ENCODE data around the gene TAS2R20. TPM values are rescaled to one million over a fixed set of nuclear protein-coding genes. Genes with fewer than 3 reads are reported as not detected.

The TAS2R20 gene
- total and polyA plus RNA-seq, 2 of the 8 experiments (the other 6 are each of a cell fraction or from before 2014, with no cell fraction given) = 0.57 to 0.71 TPM

GRCh38 chr12:10968765-10969456 lies 29.2 kb downstream of the TAS2R20 start:
- no peak overlapping the region for H4K91ac ChIP-seq (replicated peaks; ENCODE audit: insufficient read length, low read length)
- no peak overlapping the region for H2BK20ac ChIP-seq (ENCODE audit: low read length)
- H4K5ac ChIP-seq (ENCODE audit: insufficient read length, low read depth, low read length) = no peak overlapping the region
- no peaks in the 10 kb centered on the region for H4K20me1 ChIP-seq (replicated peaks in 1 of 2; ENCODE audit: control insufficient read depth in 1 of 2, insufficient read depth in 2 of 2, low read length in 2 of 2)
- no peaks in the 10 kb centered on the region for H3K27me3 ChIP-seq (replicated peaks in 1 of 4; ENCODE audit: control insufficient read depth in 3 of 4, extremely low read depth in 1 of 4, insufficient read depth in 3 of 4, low read length in 3 of 4)
- H3K36me3 ChIP-seq (ENCODE audit: control insufficient read depth in 2 of 4, insufficient read depth in 4 of 4, low read length in 3 of 4) = no peaks in the 10 kb centered on the region
- H2BK15ac ChIP-seq (ENCODE audit: low read length) = no peak overlapping the region
- H3K4ac ChIP-seq (replicated peaks; ENCODE audit: insufficient read length, low read depth, low read length) = no peak overlapping the region
- 89% methylated on average over 15 of the region's 15 CpGs; no CpG with 5 or more reads in 1 of the 2 experiments for WGBS, 2 experiments (ENCODE audit: extremely low coverage in 1 of 2, insufficient coverage in 1 of 2, insufficient read length in 1 of 2, insufficient replicate concordance in 2 of 2, low coverage in 1 of 2, low lambda C conversion rate in 2 of 2, missing lambda C conversion rate in 1 of 2)
- H2BK12ac ChIP-seq (ENCODE audit: low read depth, low read length) = no peak overlapping the region
- H3K23ac ChIP-seq (ENCODE audit: insufficient read length) = no peak overlapping the region
- H3K9me3 ChIP-seq (ENCODE audit: insufficient read depth in 2 of 2, low read depth in 1 of 2, low read length in 1 of 2) = no peaks in the 10 kb centered on the region
- H3K9ac ChIP-seq (replicated peaks in 1 of 4; ENCODE audit: extremely low read depth in 1 of 4, low read depth in 3 of 4, low read length in 3 of 4) = no peak overlapping the region
- H2AFZ ChIP-seq (ENCODE audit: low read length) = no peak overlapping the region
- no peak overlapping the region for H2BK120ac ChIP-seq (replicated peaks; ENCODE audit: low read depth, low read length)
- H2BK5ac ChIP-seq (ENCODE audit: low read depth, low read length) = no peak overlapping the region
- no peak overlapping the region for H3K27ac ChIP-seq (ENCODE audit: low read depth, low read length)
- H3K79me2 ChIP-seq (ENCODE audit: control insufficient read depth in 1 of 2, insufficient read depth in 2 of 2, low read length in 2 of 2) = no peaks in the 10 kb centered on the region
- CTCF ChIA-PET (ENCODE audit: partially characterized antibody) = interaction anchor here (0.7 kb wide), 1 partner anchor 231 kb away, joined by 4 read pairs; no protein-coding TSS in a partner anchor
- no peaks in the 10 kb centered on the region; the same call in 1 of the 2 replicates for H3K79me1 ChIP-seq (ENCODE audit: low read depth, low read length)
- FAIRE-seq = no peak
- POLR2A ChIA-PET (ENCODE audit: partially characterized antibody) = interaction anchor here (0.7 to 1.4 kb wide), 2 partner anchors 202 to 768 kb away, joined by 3 read pairs; no protein-coding TSS in a partner anchor
- no peak overlapping the region for H3K56ac ChIP-seq (replicated peaks; ENCODE audit: insufficient read length, low read depth, low read length)
- H2AK5ac ChIP-seq (ENCODE audit: low read depth, low read length) = no peak overlapping the region
- H3K4me1 ChIP-seq (replicated peaks in 1 of 4; ENCODE audit: control insufficient read depth in 3 of 4, insufficient read depth in 4 of 4, low read length in 3 of 4) = no peaks in the 10 kb centered on the region
- no peak overlapping the region; the same call in 1 of the 2 replicates for H4K8ac ChIP-seq (ENCODE audit: extremely low read depth, insufficient read depth, low read length)
- no peak overlapping the region for H3K4me2 ChIP-seq (ENCODE audit: insufficient read depth in 1 of 2, low read depth in 2 of 2, low read length in 2 of 2)
- H3K18ac ChIP-seq (ENCODE audit: extremely low read depth, low read length) = no peak overlapping the region
- no peaks in the 10 kb centered on the region for H3K23me2 ChIP-seq (ENCODE audit: low read depth, low read length)
- no peak overlapping the region for H3K14ac ChIP-seq (ENCODE audit: insufficient read length)
- no peak for DNase-seq (ENCODE audit: low read depth in 1 of 2, low spot score in 2 of 2)
- no peak overlapping the region for H3K4me3 ChIP-seq (ENCODE audit: extremely low read depth in 1 of 4, insufficient read depth in 2 of 4, low read depth in 3 of 4, low read length in 4 of 4)
- TF ChIP-seq CTBP2 (IDR thresholded peaks at IDR 0.05; ENCODE audit: borderline replicate concordance, insufficient read depth, insufficient read length, low read length) = no peak

All from H1 (cell line).